H9 (cell line): Measurements from ENCODE around the gene RPL35. TPM values are rescaled to one million over a fixed set of nuclear protein-coding genes. Genes with fewer than 3 reads are reported as not detected.

Source experiments
- DNase-seq: peaks from one replicate; pipeline ENCODE4 v3.0.0-alpha.2; 2017
- H2AFZ ChIP-seq: one replicate; pipeline ENCODE4 v1.6.1; 2013; ENCODE audit warnings: mild to moderate bottlenecking, low read length, control low read depth, moderate library complexity
- H2AK5ac ChIP-seq: 2 replicates; pipeline ENCODE4 v1.6.1; 2013; ENCODE audit warnings: low read length, control low read depth, mixed read lengths; ENCODE audit not compliant: insufficient read length
- H2BK120ac ChIP-seq: one replicate; pipeline ENCODE4 v1.6.1; 2013; ENCODE audit warnings: low read depth, mild to moderate bottlenecking, low read length, control low read depth, inconsistent platforms; ENCODE audit not compliant: poor library complexity, severe bottlenecking
- H2BK12ac ChIP-seq: 2 replicates; pipeline ENCODE4 v1.6.1; 2013; ENCODE audit warnings: low read length, control low read depth, mixed read lengths, low read depth; ENCODE audit not compliant: insufficient read length
- H2BK15ac ChIP-seq: 2 replicates; pipeline ENCODE4 v1.6.1; 2013; ENCODE audit warnings: low read depth, low read length, control low read depth
- H2BK20ac ChIP-seq: one replicate; pipeline ENCODE4 v1.6.1; 2013; ENCODE audit warnings: low read depth, mild to moderate bottlenecking, low read length, control low read depth, inconsistent platforms; ENCODE audit not compliant: poor library complexity, severe bottlenecking
- H2BK5ac ChIP-seq: 2 replicates; pipeline ENCODE4 v1.6.1; 2013; ENCODE audit warnings: low read length, control low read depth, mixed read lengths; ENCODE audit not compliant: insufficient read length
- H3K14ac ChIP-seq: 2 replicates; pipeline ENCODE4 v1.6.1; 2013; ENCODE audit warnings: low read length, control low read depth; ENCODE audit not compliant: insufficient read depth
- H3K18ac ChIP-seq: 2 replicates; pipeline ENCODE4 v1.6.1; 2013; ENCODE audit warnings: low read depth, mild to moderate bottlenecking, mixed read lengths, low read length, control low read depth; ENCODE audit not compliant: insufficient read length
- H3K23ac ChIP-seq: 2 replicates; pipeline ENCODE4 v1.6.1; 2013; ENCODE audit warnings: low read length, control low read depth, mixed read lengths, low read depth; ENCODE audit not compliant: insufficient read length
- H3K23me2 ChIP-seq: 2 replicates; pipeline ENCODE4 v1.6.1; 2013; ENCODE audit warnings: low read depth, mild to moderate bottlenecking, mixed read lengths, low read length, control low read depth; ENCODE audit not compliant: insufficient read length, poor library complexity, severe bottlenecking
- H3K27ac ChIP-seq: 2 replicates; pipeline ENCODE4 v1.5.1; 2013; ENCODE audit warnings: low read length, control low read depth, mixed read lengths, low read depth; ENCODE audit not compliant: insufficient read length
- H3K27me3 ChIP-seq: 2 replicates; pipeline ENCODE4 v1.6.1; 2013; ENCODE audit warnings: low read length, control low read depth, inconsistent platforms; ENCODE audit not compliant: insufficient read depth
- H3K4ac ChIP-seq: 2 replicates; pipeline ENCODE4 v1.6.1; 2013; ENCODE audit warnings: low read depth, mild to moderate bottlenecking, control low read depth, inconsistent platforms, low read length, moderate library complexity
- H3K4me1 ChIP-seq: 2 replicates; pipeline ENCODE4 v1.6.1; 2013; ENCODE audit warnings: low read length, control low read depth, inconsistent platforms; ENCODE audit not compliant: insufficient read depth
- H3K4me2 ChIP-seq: 2 replicates; pipeline ENCODE4 v1.6.1; 2013; ENCODE audit warnings: low read length, control low read depth, mixed read lengths; ENCODE audit not compliant: insufficient read length, insufficient read depth
- H3K56ac ChIP-seq: 2 replicates; pipeline ENCODE4 v1.6.1; 2013; ENCODE audit warnings: low read depth, mild to moderate bottlenecking, mixed read lengths, low read length, control low read depth; ENCODE audit not compliant: insufficient read length
- H3K79me1 ChIP-seq: 2 replicates; pipeline ENCODE4 v1.6.1; 2013; ENCODE audit warnings: low read depth, mild to moderate bottlenecking, moderate library complexity, low read length, control low read depth, inconsistent platforms; ENCODE audit not compliant: insufficient read depth, poor library complexity, severe bottlenecking
- H3K79me2 ChIP-seq: 2 replicates; pipeline ENCODE4 v1.6.1; 2013; ENCODE audit warnings: low read length, control low read depth, inconsistent platforms; ENCODE audit not compliant: insufficient read depth
- H3K9ac ChIP-seq: 2 replicates; pipeline ENCODE4 v1.6.1; 2013; ENCODE audit warnings: low read length, control low read depth, mixed read lengths; ENCODE audit not compliant: insufficient read length; ENCODE audit errors: extremely low read depth
- H3K9me3 ChIP-seq: one replicate; pipeline ENCODE4 v1.6.1; 2013; ENCODE audit warnings: low read depth, low read length, inconsistent platforms; ENCODE audit not compliant: control insufficient read depth
- H3T11ph ChIP-seq: one replicate; pipeline ENCODE4 v1.6.1; 2013; ENCODE audit warnings: mild to moderate bottlenecking, low read length, control low read depth, inconsistent platforms
- H4K20me1 ChIP-seq: one replicate; pipeline ENCODE4 v1.6.1; 2013; ENCODE audit not compliant: control insufficient read depth, insufficient read length, insufficient read depth
- H4K5ac ChIP-seq: 2 replicates; pipeline ENCODE4 v1.6.1; 2013; ENCODE audit warnings: low read depth, mild to moderate bottlenecking, mixed read lengths, low read length, control low read depth; ENCODE audit not compliant: insufficient read length
- H4K8ac ChIP-seq: replicated peaks from 2 replicates; pipeline ENCODE4 v1.6.1; 2013; ENCODE audit warnings: low read length, control low read depth, mixed read lengths, low read depth; ENCODE audit not compliant: insufficient read length
- H4K91ac ChIP-seq: 2 replicates; pipeline ENCODE4 v1.6.1; 2013; ENCODE audit warnings: low read depth, mild to moderate bottlenecking, moderate library complexity, mixed read lengths, low read length, control low read depth; ENCODE audit not compliant: insufficient read length
- H3K27ac Mint-ChIP-seq, 3 experiments: 2 replicates in 2 of 3; 3 replicates in 1 of 3; pipeline ENCODE4 v1.8.0; 2020 to 2021; ENCODE audit warnings: mixed read lengths in 3 of 3, mild to moderate bottlenecking in 1 of 3, moderate library complexity in 1 of 3
- H3K27me3 Mint-ChIP-seq: 2 replicates; pipeline ENCODE4 v1.8.0; 2021; ENCODE audit warnings: low read depth, mild to moderate bottlenecking, moderate library complexity, mixed read lengths
- H3K36me3 Mint-ChIP-seq, 3 experiments: 2 replicates in 2 of 3; 3 replicates in 1 of 3; pipeline ENCODE4 v1.8.0; 2020 to 2021; ENCODE audit warnings: low read depth in 3 of 3, mixed read lengths in 3 of 3; ENCODE audit not compliant: insufficient read depth in 1 of 3
- H3K4me1 Mint-ChIP-seq, 2 experiments: 2 replicates each; pipeline ENCODE4 v1.8.0; 2020; ENCODE audit warnings: mixed read lengths in 2 of 2
- H3K4me3 Mint-ChIP-seq, 2 experiments: 2 replicates in 1 of 2; 3 replicates in 1 of 2; pipeline ENCODE4 v1.8.0; 2020 to 2021; ENCODE audit warnings: mild to moderate bottlenecking in 2 of 2, mixed read lengths in 2 of 2, moderate library complexity in 1 of 2
- H3K9me3 Mint-ChIP-seq, 2 experiments: 2 replicates in 1 of 2; 3 replicates in 1 of 2; pipeline ENCODE4 v1.8.0; 2020; ENCODE audit warnings: mild to moderate bottlenecking in 2 of 2, mixed read lengths in 2 of 2, moderate library complexity in 1 of 2
- CTCF ChIP-seq: fragments of 200-600 bp; sonication (generic); conservative IDR thresholded peaks from 3 replicates; pipeline ENCODE4 v1.8.0; 2021; ENCODE audit warnings: antibody characterized with exemption, mild to moderate bottlenecking
- WGBS: extraction: QIAGEN DNeasy Blood & Tissue Kit; methylation state at CpG from one replicate; pipeline ENCODE4 v1.1.7; 2013; ENCODE audit warnings: missing lambda C conversion rate, low lambda C conversion rate, mixed read lengths; ENCODE audit not compliant: insufficient read length; ENCODE audit errors: extremely low coverage; 5-methylcytosine and 5-hydroxymethylcytosine counted together
- total RNA-seq: library from RNA; stranded (reverse); gene quantifications from 2 replicates; pipeline ENCODE4 v1.2.1, GENCODE V29; 2021

Gene RPL35
- total RNA-seq, 1 experiment from 2014 or later: 1,840 TPM

- H3K23me2 ChIP-seq: no peaks in the 10 kb centered on the region
- H3K79me2 ChIP-seq: no peaks in the 10 kb centered on the region
- peak overlapping the region in 1 of 3 experiments; percentile 78; a peak in 4 of 7 replicates for H3K27ac Mint-ChIP-seq
- H4K20me1 ChIP-seq: no peaks in the 10 kb centered on the region
- H3K9me3 Mint-ChIP-seq: peaks cover 3 to 9% of the 10 kb centered on the region in 2 experiments; a peak in 2 of 5 replicates
- no peak overlapping the region for H3K9ac ChIP-seq
- H2BK20ac ChIP-seq: no peak overlapping the region
- H3K4ac ChIP-seq: no peak overlapping the region
- no CpG with 5 or more reads among the region's 5 CpGs for WGBS
- H2BK5ac ChIP-seq: no peak overlapping the region
- H2BK15ac ChIP-seq: no peak overlapping the region
- H3K23ac ChIP-seq: no peak overlapping the region
- no peak overlapping the region for H3K4me3 Mint-ChIP-seq
- H2AK5ac ChIP-seq: no peak overlapping the region
- H4K5ac ChIP-seq: no peak overlapping the region
- peaks cover 9 to 16% of the 10 kb centered on the region in 2 experiments for H3K4me1 Mint-ChIP-seq
- TF ChIP-seq CTCF: no peak
- no peak overlapping the region for H4K91ac ChIP-seq
- H2AFZ ChIP-seq: no peak overlapping the region
- no peaks in the 10 kb centered on the region for H3K27me3 ChIP-seq
- peaks cover 3% of the 10 kb centered on the region; the same call in 1 of the 2 replicates for H3K27me3 Mint-ChIP-seq
- H3K9me3 ChIP-seq: no peaks in the 10 kb centered on the region
- DNase-seq: no peak
- no peak overlapping the region for H2BK12ac ChIP-seq
- H3K79me1 ChIP-seq: no peaks in the 10 kb centered on the region
- H3K27ac ChIP-seq: no peak overlapping the region
- no peak overlapping the region for H4K8ac ChIP-seq
- no peak overlapping the region for H2BK120ac ChIP-seq
- no peaks in the 10 kb centered on the region; the same call in 1 of the 2 replicates for H3K4me1 ChIP-seq
- no peak overlapping the region for H3K14ac ChIP-seq
- H3K4me2 ChIP-seq: no peak overlapping the region
- no peak overlapping the region for H3K56ac ChIP-seq
- H3K36me3 Mint-ChIP-seq: peaks cover 0 to 4% (median under 1%) of the 10 kb centered on the region in 3 experiments; a peak in 2 of 7 replicates
- H3K18ac ChIP-seq: no peak overlapping the region
- no peak overlapping the region for H3T11ph ChIP-seq
Observed at GRCh38 chr9:124829334-124829669, 32.5 kb downstream of the RPL35 start.
